ENCODE data around the gene LTB4R.

The LTB4R gene

DNA sequence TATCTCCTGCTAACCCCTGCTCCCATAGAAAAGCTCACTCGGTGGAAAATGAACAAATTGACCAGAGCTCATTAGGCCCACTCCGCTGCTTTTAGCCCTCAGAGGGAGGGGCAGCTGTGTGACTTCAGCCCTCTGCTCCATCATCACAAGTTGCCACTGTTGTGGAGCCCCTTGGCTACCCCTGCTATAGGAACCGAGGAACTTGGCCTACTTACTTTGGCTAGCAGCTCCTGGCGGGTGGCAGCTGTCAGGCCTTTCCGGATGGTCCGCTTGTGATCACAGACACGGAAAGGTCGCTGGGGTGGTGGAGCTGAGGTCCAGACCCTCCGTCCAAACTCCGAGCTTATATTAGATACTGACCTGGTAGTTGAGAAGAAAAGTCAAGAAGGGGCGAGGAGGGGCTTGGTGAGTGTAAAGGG is 4.1 kb upstream of the LTB4R start:
- H3K4me3 ChIP-seq (ENCODE audit: low read depth, low read length), result no peak overlapping the region
- TF ChIP-seq, protein P1, sequence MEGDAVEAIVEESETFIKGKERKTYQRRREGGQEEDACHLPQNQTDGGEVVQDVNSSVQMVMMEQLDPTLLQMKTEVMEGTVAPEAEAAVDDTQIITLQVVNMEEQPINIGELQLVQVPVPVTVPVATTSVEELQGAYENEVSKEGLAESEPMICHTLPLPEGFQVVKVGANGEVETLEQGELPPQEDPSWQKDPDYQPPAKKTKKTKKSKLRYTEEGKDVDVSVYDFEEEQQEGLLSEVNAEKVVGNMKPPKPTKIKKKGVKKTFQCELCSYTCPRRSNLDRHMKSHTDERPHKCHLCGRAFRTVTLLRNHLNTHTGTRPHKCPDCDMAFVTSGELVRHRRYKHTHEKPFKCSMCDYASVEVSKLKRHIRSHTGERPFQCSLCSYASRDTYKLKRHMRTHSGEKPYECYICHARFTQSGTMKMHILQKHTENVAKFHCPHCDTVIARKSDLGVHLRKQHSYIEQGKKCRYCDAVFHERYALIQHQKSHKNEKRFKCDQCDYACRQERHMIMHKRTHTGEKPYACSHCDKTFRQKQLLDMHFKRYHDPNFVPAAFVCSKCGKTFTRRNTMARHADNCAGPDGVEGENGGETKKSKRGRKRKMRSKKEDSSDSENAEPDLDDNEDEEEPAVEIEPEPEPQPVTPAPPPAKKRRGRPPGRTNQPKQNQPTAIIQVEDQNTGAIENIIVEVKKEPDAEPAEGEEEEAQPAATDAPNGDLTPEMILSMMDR (IDR thresholded peaks at IDR 0.05; ENCODE audit: borderline replicate concordance, insufficient read depth, low read depth, low read length), result no peak

DNA sequence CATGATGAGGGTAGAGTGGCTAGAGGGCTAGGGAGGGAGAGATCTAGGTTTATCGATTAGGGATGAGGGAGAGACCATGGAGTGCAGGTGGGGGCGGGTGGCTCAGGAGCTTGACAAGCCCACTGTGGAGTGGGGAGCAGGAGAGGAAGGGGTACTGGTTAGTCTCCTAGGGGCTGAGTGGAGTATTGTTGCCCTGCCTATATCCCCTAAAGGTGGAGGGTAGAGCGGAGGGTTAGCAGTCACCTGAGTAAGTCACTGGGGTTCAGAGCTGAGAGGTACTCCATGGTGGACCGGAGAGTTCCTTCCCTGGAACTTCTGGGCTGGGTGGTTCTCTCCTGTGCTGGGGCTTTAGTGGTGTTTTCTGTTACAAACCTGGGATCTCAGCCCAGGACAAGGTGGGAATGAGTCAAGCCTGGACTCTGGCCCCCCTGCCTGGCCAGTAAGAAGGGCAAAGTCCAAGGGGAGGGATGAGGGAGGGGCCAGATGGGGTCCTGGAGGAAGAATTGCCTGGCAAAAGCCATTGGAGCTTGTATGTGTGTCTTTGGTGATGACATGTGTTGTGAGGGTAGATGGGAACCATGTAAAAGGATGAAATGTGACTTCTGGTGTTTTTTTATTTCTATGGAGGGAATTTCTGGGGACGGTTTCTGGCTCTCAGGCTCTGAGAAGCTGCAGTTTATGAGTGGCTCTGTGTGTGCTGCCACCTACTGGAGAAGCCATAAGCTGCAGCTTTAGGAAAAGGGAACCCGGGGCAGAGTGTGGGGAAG is 3.5 kb upstream of the LTB4R start, which contains the start of gene CIDEB:
Gene CIDEB (minus strand): TSS at position 403 of the 767 bp plus-strand sequence. CDS start 119 bp downstream, at position 284.
- TF ChIP-seq, protein P1 (IDR thresholded peaks at IDR 0.05; ENCODE audit: borderline replicate concordance, insufficient read depth, low read depth, low read length), result peak; percentile 91
- H3K4me3 ChIP-seq (ENCODE audit: low read depth, low read length), result no peak within 1 kb of the TSS

DNA sequence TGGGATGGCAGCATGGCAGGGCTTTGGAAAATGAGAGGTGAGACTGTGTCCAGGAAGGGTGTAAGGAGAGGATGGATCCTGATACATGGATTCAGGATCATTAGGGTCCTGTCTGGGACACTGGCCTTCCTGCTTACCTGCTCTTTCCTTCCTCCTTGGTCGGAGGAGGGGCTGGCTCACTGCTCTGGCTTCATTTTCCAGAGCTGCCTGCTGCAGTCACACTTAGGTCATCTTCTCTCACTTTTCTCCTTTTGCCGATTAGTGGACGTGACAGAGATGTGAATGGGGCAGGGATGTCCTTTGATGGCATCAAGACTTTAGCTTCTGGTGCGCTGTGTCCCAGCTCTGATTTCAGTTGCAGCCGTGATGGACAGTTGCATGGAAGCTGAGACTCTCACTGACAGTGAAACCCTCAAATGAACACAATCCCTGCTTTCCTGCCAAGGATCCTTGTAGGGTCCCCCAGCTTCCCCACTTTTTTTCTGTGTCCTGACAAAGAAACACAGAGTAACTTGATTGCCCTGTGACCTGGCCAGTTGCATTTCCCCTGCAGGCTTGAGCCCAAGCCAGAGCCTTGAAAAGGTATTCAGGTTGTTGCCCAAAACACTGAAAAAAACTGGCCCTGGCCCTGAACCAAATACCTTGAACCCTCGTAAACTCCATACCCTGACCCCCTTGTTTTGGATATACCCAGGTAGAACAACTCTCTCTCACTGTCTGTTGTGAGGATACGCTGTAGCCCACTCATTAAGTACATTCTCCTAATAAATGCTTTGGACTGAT is 2.8 kb upstream of the LTB4R start:
- no peak overlapping the region for H3K4me3 ChIP-seq (ENCODE audit: low read depth, low read length)
- TF ChIP-seq, protein P1 (IDR thresholded peaks at IDR 0.05; ENCODE audit: borderline replicate concordance, insufficient read depth, low read depth, low read length), result no peak

DNA sequence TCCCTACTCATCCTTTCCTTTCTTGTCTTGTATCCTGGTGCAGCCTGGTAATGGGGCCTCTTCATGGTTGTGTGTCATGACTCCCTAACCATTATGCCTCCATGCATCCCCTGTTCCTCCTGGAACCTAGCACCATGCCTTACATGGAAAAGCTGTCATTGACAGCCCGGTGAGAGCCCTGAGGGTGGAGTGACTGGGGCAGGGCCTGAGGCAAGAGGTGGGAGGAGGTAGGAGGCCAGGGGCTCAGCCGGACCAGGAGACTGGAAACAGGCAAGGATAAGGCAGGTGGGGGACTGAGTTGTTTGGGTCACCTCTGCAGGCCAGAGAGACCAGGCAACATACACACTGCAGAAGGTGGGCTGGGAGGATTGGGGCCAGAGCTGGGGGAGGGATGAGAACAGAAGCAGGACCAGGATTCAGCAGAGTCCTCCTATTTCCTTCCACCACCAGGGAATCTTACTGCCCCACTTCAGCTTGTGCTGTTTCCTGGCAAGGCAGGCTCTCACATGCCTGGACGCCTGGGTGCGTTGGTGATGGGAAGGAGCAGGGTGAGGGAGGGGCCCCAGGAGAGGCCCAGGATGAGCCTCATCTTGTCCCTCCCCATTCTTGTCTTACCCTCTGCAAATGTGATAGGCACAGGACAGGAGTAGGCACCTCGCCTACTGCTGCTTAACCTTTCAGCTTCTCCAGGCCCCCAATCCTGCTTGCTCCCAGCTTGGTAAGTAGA is 1.6 kb upstream of the LTB4R start, which contains the start of gene LTB4R2:
Gene LTB4R2 (plus strand): TSS at position 603 of the 727 bp plus-strand sequence. CDS start 525 bp downstream, outside the sequence.
- TF ChIP-seq, protein P1 (IDR thresholded peaks at IDR 0.05; ENCODE audit: borderline replicate concordance, insufficient read depth, low read depth, low read length), result no peak
- peak within 1 kb of the TSS; percentile 16 for H3K4me3 ChIP-seq (ENCODE audit: low read depth, low read length)

DNA sequence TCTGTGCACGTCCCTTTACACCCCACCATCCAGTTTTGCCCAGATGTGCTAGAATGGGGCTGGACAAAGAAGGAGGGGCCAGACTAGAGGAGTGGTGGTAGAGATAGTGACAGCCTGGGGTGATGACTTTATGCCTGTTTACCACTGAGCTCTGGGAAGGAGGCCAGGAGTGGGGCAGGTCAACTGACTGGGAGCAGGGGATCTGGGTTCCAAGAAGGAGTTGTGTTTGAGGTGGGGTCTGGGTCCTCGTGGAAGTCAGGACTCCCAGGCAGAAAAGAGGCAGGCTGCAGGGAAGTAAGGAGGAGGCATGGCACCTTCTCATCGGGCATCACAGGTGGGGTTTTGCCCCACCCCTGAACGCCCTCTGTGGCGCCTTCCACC is 1.0 kb upstream of the LTB4R start:
- peak overlapping the region; percentile 16 for H3K4me3 ChIP-seq (ENCODE audit: low read depth, low read length)
- TF ChIP-seq, protein P1 (IDR thresholded peaks at IDR 0.05; ENCODE audit: borderline replicate concordance, insufficient read depth, low read depth, low read length), result no peak

DNA sequence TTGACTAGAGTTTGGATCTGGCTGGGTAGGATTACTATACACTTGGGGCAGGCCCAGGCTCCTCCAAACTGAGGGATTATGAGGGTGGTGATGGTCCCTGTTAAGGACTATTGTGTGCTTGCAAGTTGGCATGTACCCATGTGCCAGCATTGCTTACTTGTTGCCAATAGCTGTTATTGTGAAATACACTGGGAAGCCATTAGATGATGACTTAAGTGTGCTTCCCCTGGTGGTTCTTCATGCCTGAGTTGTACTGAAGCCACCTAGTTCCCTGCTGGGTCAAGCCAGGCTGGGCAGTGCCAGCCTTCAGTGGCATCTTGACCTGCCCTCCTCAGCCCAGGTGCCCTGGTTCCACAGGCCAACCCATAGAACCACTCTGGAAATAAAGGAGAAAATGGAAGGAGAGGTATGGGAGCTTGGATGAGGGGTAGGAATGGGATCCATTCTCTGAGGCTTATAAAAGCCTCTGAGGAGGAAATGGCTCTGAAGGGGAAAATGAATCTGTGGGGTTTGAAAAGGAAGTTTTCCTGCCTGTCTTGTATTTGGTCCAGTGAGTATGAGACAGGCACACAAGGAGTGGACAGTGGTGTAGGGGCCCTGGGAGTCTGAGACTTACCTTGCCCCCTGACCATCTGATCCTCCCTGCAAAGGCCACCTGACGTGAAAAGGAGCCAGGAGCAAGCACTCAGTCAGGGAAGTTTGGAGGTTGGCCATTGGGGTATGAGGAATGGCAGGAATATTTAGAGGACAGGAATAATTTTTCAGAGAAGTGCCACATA is 724 bp downstream of the LTB4R start:
- H3K4me3 ChIP-seq (ENCODE audit: low read depth, low read length), result peak overlapping the region; percentile 16
- TF ChIP-seq, protein P1 (IDR thresholded peaks at IDR 0.05; ENCODE audit: borderline replicate concordance, insufficient read depth, low read depth, low read length), result no peak

Measured in GM12875 (cell line).